ENCODE measurements around the gene KLHDC4. TPM values are rescaled to one million over a fixed set of nuclear protein-coding genes. Genes with fewer than 3 reads are reported as not detected.
"Not testable (repeated sequence)": the region's sequence is repeated elsewhere in the genome, so short reads cannot be mapped to it uniquely, and the experiment has no call there.

Gene KLHDC4
- polyA plus RNA-seq, 1 donor = 26.5 TPM

- no peak for DNase-seq (ENCODE audit: low read depth)
Measured at GRCh38 chr16:87720446-87720845, 45.3 kb downstream of the KLHDC4 start.

DNA sequence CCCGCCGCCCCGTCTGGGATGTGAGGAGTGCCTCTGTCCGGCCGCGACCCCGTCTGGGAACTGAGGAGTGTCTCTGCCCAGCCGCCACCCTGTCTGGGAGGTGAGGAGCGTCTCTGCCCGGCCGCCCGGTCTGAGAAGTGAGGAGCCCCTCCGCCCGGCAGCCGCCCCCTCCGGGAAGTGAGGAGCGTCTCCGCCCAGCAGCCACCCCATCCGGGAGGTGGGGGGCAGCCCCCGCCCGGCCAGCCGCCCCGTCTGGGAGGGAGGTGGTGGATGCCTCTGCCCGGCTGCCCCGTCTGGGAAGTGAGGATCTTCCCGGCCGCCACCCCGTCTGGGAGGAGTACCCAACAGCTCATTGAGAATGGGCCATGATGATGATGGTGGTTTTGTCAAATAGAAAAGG is 47.0 kb downstream of the KLHDC4 start:
- DNase-seq (ENCODE audit: low read depth) = not testable (repeated sequence)

DNA sequence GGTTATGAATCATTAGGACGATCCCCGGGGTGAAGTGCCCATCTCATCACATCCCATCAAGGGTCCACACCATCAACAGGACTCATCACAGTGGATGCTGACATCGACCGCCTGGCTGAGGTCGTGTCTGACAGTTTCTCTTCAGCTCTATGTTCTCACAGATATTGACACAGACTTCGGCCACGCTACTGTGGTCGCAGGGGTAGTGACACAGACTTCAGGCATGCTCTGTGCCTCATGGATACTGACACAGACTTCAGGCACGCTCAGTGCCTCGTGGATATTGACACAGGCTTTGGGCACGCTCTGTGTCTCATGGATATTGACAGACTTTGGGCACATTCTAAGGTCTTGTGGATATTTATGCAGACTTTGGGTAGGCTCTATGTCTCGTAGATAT is 50.1 kb downstream of the KLHDC4 start:
- DNase-seq (ENCODE audit: low read depth) = no peak

DNA sequence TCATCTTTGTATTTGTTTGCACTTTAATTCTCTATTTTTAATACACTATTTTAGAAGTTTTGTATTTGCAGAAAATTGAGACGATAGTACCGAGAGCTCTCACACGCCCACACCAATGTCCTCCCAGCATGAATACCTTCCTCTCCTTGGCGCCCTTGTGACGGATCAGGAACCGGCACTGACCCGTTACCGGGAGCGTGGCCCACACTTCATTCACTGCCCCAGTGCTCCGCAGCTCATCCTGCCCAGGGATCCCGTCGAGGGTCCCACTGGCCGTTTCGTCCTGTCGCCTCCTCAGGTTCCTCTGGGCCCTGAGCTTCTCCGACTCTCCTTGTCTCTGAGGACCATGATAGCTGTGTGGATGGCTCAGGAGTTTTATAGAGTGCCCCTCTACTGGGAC is 50.6 kb downstream of the KLHDC4 start:
- DNase-seq (ENCODE audit: low read depth) = no peak

DNA sequence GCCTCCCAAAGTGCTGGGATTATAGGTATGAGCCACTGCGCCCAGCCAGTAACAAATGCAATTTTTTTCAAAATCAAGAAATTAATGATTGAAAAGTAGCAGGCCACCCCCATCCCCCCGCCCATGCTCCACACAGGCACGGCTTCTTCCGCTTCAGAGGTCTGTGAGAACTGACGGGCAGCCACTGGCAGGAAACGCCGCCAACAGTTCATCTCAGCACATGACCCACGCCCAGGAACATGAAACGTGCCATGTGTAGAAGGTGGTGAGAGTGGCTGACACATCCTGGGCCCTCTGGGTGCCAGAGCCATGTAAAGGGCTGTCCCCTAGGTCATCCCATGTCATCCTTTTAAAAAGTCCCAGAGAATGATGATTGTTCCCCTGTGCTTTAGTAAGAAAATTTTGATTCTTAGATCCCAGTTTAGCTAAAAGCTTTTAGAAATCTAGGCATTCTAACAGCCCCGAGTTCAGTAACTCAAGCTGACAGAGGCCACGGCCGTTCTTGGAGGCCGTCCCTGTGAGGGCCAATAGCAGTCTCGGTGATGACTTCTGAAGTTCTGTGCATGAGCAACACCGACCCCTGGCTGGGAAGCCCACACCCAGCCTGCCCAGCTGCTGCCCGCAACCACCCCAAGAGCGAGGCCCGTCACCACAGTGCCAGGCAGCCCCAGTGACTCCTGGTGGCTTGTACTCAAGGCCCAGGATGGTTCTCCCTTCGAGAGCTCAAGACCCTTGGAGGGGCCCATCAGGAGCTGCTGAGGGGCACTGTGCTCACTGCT is 52.1 kb downstream of the KLHDC4 start:
- DNase-seq (ENCODE audit: low read depth) = no peak

- no peak for DNase-seq (ENCODE audit: low read depth)
Measured at GRCh38 chr16:87712184-87712762, 53.5 kb downstream of the KLHDC4 start.

GRCh38 chr16:87710887-87711286 is 54.9 kb downstream of the KLHDC4 start:
- no peak for DNase-seq (ENCODE audit: low read depth)

- DNase-seq (ENCODE audit: low read depth) = no peak
Measured at GRCh38 chr16:87709677-87710076, 56.1 kb downstream of the KLHDC4 start.

DNA sequence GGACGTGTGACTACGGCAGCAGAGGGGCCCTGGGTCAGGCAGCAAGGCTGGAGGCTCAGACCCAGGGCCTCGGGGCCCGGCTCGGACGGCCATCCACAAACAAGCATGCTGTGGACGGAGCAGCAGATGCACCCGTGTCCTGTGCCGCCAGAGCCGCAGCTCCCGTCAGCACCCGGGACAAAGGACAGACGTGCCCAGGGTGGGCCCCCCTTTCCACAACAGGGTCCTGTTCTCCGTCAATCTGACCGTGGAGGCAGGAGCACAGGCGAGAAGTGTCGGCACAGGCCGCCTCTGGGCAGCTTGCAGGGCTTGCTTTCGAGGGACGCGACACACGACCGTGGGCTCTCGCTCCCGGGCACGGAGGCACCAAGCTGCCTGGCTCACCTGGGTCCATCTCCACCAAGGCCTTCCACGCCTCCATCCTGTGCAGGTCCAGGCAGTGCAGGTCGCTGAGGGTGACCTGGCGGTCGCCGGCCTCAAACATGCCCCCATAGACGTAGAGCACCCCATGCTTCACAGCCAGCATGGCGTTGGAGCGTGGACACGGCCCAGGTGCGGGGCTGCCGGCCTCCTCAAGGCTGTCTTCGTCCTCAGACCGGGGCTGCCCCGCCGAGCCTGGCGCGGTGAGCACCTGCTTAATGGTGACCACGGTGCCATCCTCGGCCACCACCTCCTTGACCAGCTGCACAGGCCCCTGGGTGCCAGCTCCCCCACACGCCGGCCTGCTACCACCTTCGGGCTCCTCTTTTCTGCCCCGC is 56.7 kb downstream of the KLHDC4 start:
- DNase-seq (ENCODE audit: low read depth) = no peak

DNA sequence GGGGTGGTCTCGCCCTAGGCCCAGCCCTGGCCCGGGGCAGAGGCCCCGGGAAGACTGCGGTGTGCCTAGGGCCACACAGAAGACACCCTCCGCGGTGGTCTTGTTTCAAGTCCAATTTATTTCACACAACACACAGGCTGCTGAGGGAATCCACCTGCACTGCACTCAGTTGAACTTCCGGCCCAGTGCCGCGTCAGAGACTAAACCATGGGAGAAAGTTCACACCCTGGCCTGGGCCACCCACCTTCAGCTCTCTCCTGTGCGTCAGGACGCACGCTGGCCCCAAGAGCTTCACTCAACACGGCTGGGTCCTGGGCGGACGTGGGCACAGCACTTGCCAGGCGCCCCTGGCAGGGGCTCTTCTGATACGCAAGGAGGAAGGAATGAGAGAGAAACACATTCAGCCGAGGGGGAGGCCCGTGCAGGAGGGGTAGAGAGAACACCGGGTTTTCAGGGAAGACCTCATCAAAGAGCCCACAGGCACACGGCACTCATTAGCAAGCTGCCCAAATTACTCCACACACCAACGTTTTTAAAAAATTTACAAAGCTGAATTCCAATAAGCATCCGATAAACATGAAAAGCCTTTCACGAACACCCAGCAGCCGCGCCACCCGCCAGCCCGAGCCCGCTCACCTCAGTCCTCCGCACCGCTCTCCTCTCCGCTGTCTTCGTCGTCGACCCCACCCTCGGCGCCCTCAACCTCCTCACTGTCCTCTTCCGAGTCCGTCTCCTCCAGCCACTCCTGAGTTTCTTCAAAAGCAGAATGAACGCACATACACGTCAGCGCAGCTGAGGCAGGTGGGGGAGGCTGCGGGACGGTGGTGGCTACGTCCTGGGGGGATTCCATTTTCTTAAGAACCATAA is 57.8 kb downstream of the KLHDC4 start:
- no peak for DNase-seq (ENCODE audit: low read depth)

- DNase-seq (ENCODE audit: low read depth) = no peak
Measured at GRCh38 chr16:87707097-87707496, 58.7 kb downstream of the KLHDC4 start.

- DNase-seq (ENCODE audit: low read depth) = no peak
Measured at GRCh38 chr16:87706278-87707000, 59.3 kb downstream of the KLHDC4 start.

DNA sequence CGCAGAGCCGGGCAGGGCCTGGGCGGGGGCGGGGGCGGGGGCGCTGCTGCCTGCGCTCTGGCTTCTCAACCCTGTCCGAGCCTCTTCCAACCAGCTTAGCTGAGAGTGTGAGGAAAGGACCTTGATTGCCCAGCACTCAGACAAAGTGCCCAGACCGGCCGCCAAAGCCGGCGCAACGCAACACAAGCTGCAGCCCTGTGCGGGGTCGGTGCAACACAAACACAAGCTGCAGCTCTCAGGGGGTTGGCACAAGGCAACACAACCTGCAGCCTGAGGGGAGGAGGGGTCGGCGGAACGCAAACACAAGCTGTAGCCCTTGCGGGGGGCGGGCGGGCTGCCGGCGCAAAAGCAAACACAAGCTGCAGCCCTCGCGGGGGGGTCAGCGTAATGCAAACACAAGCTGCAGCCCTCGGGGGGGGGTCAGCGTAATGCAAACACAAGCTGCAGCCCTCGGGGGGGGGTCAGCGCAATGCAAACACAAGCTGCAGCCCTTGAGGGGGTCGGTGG is 60.0 kb downstream of the KLHDC4 start:
- DNase-seq (ENCODE audit: low read depth) = no peak

DNA sequence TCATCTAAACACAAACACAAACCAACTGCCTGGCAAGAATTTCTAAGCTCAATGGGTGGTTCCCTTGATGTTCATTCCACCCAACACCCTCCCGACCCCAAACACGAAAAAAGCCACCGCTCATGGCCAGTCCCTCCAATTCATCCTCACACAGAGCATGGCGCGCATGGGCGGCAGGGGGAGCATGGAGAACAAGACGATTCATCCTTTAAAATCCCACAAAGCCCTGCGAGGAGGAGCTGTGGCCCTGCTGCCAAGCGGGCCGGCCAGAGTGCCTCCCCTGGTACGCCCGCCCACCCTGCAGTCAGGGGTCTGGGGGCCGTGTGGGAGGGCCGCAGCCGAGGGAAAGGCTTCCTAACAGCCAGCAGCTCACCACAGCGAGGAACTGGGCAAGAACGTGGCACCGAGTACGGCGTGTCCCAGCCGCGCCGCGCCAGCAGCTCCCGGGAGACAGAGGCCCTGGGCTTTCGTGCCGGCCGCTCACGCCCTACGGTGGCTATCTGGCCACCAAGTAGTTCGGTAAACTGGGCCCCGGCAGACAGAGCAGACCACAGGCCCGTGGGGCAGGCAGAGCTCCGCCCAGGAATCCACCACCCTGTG is 60.9 kb downstream of the KLHDC4 start:
- DNase-seq (ENCODE audit: low read depth) = no peak

GRCh38 chr16:87703835-87704375 is 61.9 kb downstream of the KLHDC4 start:
- no peak for DNase-seq (ENCODE audit: low read depth)

- DNase-seq (ENCODE audit: low read depth) = no peak
Measured at GRCh38 chr16:87703071-87703470, 62.7 kb downstream of the KLHDC4 start.

DNA sequence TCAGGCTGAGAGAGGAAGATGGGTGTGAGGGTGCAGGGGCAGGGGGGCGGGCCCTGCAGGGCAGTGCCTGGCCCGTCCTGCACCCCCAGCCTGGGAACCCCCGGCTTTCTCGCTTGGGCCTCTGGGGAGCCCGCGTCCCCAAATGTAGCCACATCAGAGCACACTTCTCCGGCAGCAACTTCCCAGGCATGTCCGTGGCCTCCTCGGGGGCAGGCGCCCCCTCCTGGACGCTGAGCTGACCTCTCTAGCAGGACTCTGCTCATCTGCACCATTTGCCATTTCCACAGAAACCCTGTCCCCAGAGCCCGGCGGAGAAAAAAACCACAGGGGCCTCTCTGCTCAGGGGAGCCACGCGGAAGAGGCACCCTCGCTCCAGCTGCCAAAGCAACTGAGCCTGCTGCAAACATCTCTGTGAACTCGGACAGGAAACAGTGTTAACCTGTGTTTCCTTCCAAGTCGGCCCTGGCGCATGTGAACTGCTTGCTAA is 63.4 kb downstream of the KLHDC4 start:
- DNase-seq (ENCODE audit: low read depth) = no peak

- no peak for DNase-seq (ENCODE audit: low read depth)
Measured at GRCh38 chr16:87701505-87701921, 64.3 kb downstream of the KLHDC4 start.

- no peak for DNase-seq (ENCODE audit: low read depth)
Measured at GRCh38 chr16:87701078-87701460, 64.7 kb downstream of the KLHDC4 start.

Data from forelimb muscle (tissue), 1 donor.